Myocyte (in vitro differentiated cells): ENCODE results near the gene PRR7. TPM values are rescaled to one million over a fixed set of nuclear protein-coding genes. Genes with fewer than 3 reads are reported as not detected.
A peak's percentile ranks its signal among the peaks of the same experiment; 100 is the strongest.

ENCODE experiments used
- DNase-seq: peaks from one replicate; pipeline ENCODE4 v3.0.0-alpha.2; 2012; ENCODE audit warnings: low read depth
- total RNA-seq: library from RNA; depleted of rRNA; stranded (reverse); fragments of >200 nt; gene quantifications from 2 replicates; pipeline ENCODE4 v1.2.3, GENCODE V29; 2014

Gene PRR7
- total RNA-seq, 1 donor from 2014 or later, result 23.1 TPM

DNA sequence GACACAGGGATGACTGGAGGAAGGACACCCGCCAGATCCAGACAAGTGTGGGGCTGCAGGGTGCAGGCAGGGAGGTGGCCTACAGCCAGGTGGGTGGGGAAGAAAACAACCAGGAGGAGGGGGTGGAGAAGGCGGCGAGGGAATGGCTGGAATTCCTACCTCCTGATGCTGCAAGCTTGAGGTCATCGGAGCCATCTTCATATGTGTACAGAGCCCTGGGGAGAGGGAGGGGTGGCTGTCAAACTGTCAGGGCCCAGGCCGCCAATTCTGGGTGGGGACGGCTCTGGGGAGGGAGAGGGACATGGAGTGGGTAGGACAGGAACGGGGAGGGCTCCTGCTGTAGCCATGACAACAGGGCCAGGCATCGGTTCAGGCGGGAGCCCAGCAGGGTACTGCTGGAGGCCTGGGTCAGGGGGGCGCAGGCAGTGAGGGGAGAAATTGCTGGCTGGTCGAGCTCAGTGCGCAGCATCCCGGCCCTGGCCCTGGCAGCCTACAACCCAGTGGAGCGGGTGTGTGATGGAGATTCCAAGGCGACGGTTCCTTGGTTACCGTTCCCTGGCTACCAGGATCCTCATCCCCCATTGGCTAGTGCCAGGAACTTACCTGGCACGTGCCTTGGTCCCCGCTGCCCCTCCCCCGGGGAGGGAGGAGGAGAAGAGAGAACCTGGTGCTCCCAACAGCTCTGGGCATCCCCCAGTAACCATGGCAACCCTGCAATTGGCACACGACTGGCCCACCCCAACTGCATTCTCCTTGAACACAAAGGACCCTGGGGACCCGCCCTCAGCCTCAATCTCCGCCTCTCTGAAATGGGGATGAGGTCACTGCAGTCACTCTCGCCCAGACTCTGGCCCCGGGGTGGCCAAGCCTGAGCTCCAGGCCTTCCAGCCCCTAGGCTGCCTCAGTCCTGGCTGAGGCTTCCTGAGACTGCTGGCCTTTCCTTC, 22.3 kb downstream of the PRR7 start:
- DNase-seq, result no peak

DNA sequence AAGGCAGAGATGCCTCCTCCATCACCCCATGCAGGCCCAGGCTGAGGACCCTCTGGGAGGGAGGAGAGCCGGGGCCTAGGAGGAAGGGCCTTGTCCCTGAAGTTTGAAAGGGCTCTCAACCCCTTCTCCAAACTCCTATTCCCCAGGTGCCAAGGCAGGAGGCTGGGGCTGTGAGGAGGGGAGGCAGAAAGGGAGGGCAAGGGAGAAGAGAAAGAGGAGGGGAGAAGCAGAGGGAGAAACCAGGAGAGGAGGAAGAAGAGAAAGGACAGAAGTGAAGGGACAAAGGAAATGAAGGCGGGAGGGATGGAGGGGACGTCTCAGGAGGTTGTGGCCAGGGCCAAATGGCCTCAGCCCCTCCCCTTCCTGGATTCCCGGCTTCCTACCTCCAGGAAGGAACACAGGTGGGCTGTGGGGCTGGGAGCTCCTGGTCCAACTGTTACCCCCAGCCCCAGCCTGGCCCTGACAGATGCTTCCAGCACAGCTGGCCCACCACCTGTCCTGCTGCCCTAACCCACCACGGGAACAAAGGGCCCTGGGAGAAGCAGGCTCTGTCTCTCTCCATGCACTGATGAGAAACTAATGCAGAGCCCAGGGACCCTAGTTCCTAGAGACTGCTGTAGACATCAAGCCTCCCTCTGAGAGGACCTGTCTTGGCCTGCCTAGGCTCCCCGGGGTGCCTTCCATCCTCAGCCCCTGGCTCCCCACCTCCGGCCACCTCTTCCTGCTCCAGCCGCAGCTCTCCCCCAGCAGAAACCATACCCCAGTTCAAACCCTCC, 23.3 kb downstream of the PRR7 start:
- DNase-seq, result no peak

DNA sequence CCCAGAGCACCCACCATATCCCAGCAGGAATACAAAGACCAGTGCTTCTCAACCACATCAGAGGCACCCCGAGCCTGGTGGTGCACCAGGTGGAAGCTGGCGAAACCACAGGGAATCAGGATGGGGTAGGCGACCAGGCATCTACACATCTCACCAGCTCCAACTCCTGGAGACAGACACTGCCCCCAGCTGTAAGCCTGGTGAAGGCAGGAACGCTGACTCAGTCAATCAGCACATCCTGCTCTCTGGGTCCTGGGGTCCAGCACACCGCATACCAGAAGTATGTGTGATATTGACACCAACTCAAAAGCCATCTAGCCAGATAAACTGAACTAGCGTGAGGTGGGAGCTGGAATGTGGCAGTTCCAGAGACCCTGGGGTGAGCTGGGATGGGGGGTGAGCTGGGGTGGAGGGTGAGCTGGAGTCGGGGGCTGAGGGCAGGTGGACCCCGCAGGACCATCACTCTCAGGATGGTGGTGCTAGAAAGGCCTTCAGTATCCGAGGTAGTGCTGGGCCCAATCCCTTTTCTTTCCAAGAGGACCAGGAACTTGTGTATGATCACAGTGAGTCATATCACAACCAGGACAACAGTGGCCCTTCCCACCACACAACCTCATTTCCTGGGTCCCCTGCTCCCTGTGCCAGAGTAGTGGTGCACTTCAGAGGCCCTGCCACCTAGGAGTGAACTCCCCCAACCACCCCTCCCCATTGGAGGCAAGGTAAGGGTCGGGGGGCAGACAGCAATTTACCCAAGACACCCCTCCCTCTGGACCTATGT, 24.3 kb downstream of the PRR7 start:
- no peak for DNase-seq

DNA sequence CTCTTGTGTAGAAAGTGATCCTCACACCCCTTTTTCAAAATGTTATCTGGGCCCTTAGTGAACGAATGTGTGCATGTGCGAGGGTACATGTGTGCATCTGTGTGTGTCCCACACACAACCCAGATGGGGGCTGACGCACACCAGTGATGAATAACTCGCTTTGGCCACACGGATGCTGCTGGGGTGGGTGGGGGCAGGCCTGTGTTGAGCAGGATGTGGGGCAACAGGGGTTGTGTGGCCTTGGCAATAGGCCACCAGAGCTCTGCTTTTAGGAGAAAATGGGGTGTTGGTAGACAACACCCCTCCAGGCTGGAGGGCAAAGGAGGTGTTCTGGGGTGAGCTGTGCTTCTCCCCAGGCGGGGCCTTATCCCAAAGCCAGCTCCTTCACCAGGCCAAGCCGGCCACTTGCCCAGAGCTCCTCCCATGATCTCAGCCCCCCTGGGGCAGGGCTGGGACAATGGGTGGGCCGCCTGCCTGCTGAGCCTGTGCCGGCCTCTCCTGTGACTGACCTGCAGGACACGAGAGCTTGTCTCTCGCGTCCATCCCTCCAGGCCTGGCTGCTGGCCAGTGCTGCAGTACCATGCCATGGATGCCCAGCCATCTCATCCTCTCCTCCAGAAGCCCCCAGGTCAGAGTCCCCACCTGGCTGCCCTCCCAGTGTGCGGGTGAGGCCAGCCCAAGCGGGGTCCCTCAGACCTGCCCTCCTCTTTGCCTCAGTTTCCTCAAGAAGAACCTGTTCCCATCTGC, 25.2 kb downstream of the PRR7 start:
- DNase-seq, result no peak

DNA sequence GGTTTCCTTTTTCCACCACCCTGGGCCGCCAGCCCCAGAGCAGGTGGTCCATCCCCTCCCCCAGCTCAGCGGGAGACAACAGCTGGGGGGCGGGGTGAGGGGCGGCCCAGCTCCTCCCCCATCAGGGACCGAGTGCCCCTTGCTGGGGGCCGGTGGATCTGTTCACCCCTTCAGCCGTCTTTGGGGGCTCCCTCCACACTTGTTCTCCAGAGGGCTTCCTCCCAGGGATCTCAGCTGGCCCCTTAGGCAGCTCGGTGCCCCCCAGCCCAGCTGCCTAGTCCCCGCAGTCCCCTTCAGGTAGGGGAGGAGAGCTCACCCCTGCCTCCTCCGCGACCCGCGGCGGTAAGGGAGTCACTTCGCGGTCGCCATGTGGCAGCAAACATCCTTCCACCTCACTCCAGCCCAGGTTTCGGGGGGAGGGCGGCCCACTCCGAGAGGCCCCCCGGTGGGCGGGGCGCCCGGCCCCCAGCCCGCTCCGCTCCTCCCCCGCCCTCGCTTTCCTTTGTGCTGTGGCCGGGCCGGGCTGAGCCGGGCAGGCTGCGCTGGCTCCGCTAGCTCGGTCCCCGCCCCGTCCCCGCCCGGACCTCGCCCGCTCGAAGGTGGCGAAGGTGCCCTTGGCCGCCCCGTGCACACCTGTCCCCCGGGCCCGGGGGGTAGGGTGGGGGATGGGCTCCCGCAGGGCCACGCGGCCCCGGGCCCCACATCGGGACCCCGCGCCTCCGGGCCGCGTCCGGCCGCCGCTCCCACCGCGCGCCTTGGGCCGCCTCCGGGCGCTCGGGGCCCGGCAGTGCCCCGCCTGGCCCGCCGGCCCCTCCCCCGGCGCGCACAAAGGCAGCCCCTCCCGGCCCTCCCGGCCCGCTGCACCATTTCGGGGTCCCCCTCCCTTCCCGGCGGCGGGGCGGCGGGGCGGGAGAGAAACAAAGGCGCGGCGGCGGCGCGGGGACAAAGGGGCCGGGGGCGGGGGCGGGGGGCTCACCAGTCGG, 26.1 kb downstream of the PRR7 start:
- DNase-seq, result peak; percentile 72

DNA sequence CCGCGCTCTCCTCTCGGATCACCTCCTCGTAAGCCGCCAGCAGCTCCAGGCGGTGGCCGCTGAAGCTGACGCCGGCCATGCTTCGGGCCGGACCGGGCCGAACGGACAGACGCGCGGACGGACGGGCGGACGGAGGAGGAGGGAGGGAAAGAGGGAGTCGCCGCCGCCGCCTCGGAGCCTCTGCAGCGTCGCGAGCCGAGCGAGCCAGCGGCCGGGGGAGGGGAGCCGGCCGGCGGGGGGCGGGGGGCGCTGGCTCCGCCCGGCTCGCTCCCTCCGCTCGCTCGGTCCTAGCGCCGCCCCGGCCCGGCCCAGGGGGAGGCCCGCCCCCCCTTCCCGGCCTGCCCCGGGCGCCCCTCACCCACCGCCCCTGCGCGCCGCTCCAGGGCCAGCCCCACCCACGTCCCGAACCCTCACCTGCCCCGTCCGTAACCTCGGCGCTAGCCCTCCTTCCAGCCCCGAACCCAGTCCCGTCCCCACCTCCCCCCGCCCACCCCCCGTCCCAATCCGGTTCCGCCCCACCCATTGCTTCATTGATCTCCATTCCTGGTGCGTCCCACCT, 26.9 kb downstream of the PRR7 start, which contains the start of gene DBN1:
DBN1 (minus strand) TSS at position 192 of the 559 bp plus-strand sequence; CDS start at position 79, 113 bp downstream.
- DNase-seq, result peak; percentile 75

DNA sequence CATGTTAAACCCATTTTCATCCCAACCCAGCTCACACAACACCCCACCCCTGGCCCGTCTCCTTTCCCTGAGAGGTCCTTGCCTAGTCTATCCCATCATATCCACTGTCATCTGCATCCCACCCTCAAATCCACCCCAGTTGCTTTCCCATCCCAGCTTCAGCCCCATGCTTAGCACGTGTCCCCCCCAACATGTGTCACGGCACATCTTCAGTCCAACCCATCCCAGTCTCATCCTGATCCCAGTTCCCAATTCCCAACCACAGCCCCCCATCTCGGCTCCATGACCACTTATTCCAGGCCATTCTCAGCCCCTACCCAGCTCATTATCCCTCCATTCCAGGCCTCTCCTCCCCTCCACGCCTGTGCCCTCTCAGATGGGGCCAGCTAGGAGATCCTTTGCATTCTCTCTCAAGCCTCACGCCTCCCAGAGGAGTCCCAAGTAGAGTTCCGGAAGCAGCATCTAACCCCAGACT, 27.4 kb downstream of the PRR7 start:
- DNase-seq, result no peak

DNA sequence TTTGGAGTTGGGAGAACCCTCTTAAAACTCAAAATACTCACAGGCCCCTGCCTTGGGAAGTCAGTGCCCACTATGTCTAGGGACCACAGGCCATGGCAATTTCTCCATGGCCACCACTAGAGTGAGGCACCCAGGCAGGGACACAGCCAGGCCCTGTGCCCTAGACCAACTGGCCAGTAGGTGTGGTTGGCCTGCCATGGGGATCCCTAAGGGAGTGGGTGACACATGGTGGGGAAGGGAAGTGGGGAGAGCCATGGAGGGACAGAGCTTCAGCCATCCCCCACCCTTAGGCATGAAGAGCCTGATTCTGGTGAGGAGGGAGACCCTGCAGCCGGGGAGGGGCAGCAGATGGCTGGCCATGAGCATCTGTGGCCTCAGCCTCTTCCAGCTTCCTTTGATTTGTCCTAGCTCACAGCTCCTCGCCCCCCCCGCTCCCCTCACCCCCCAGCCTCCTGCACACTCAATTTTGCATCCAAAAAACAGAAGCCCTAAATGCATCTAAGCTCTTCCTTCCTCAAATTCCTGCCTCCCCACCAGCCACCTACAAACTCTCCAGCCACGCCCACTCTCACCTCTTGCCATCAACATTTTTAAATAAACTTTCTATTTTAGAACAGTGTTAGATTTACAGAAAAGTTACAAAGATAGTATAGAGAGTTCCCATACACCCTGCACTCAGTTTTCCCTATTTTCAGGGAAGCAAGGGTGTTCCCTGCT, 28.4 kb downstream of the PRR7 start:
- DNase-seq, result peak; percentile 60

DNA sequence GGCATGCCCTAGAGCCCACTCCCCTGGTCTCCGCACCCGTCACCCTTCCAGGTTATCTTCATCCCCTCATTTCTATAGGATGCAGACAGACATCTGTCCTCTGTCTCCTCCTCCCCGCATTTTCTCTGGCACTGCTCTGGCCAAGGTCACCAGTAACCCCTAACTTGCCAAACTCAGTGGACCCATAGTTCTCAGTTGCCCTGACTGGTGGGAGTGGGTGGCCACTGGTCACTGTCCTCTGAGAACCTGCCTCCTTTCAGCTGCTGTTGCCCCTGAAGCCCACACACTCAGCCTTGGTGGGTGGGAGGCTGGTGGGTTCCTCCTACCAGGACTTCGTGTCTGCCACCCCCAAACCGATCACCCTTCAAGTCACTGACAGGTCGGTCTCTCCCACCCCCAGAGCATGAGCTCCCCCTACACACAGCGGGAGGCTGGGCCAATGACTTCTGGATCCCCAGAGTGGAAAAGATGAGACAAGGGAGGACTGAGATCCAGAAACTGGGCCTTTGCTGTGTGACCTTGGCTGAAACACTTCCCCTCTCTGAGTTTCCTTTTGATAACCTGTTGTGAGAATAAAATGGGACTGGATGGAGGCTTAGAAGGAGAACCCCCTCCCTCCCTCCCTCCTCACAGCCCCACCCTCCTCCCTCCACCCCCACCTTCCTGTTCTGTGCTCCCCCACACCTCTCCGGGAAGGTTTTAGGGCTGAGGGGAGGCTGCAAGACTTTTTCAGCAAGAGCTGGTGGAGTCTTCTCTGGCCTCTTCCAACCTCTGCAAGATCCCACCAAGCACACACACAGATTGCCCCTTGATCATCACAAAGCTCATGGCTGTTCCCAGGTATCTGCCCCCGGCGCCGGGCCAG, 29.2 kb downstream of the PRR7 start:
- DNase-seq, result no peak

DNA sequence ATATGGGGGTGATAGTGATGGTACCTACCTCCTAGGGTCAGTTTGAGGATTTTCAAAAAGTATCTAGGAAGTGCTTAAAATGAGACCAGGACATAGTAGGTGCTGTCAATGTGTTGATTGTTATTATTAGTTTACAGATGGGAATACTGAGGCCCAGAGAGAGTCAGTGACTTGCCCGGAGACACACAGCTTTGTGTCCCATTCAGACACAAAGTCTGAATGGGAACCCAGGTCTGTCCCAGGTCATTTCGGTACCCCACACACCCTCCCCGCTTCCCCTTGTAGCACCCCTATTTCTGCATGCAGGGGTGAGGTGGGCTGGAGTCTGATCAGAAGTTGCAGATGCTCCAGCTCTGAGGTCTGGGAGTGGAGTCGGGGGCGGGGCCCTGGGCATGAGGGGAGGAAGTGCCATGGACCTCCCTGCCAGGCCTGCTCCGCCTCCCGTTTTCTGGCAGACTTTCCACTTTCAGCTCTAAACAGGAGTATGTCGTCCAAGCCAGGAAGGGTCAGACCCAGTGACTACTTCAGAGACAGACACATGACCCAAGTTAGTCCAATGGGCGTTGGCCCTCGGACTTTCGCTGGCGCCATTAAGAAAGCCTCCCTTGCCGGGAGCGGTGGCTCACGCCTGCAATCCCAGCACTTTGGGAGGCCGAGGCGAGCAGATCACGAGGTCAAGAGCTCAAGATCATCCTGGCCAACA, 30.1 kb downstream of the PRR7 start:
- no peak for DNase-seq

DNA sequence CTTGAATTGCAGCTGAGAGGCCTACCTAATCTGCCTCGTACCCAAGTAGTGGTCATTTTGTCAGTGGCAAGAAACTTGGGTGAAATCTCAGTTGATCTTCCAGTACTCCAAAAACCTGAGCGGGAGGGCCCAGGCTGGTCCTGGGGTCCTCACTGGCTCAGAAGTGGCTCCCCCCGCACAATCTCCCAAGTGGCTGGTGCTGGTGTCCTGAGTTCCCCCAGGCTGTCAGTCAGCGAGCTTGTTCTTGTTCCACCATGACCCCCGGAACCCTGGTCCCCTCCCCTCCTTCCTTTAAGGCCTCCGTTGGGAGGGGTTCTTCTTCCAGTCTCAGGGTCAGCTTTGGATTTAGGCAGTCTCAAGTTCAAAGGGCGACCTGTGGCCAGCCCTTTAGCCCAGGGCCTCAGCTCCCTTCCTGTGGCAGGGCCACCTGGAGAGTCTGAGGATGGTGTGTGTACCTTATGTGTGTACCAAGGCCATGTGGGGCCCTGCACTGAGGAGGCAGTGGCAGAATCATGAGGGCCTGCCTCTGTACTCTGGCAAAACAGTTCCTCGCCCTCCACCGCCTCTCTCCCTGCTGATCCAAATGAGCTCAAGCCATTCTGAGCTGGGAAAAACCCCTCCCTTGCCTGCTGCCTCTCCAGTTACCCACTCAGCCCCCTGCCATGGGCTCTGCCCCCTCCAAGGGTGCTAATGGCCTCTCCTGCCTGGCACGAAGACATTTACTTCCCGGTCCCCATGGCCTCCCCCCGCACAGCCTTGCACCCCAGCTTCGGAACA, 31.3 kb downstream of the PRR7 start:
- no peak for DNase-seq

DNA sequence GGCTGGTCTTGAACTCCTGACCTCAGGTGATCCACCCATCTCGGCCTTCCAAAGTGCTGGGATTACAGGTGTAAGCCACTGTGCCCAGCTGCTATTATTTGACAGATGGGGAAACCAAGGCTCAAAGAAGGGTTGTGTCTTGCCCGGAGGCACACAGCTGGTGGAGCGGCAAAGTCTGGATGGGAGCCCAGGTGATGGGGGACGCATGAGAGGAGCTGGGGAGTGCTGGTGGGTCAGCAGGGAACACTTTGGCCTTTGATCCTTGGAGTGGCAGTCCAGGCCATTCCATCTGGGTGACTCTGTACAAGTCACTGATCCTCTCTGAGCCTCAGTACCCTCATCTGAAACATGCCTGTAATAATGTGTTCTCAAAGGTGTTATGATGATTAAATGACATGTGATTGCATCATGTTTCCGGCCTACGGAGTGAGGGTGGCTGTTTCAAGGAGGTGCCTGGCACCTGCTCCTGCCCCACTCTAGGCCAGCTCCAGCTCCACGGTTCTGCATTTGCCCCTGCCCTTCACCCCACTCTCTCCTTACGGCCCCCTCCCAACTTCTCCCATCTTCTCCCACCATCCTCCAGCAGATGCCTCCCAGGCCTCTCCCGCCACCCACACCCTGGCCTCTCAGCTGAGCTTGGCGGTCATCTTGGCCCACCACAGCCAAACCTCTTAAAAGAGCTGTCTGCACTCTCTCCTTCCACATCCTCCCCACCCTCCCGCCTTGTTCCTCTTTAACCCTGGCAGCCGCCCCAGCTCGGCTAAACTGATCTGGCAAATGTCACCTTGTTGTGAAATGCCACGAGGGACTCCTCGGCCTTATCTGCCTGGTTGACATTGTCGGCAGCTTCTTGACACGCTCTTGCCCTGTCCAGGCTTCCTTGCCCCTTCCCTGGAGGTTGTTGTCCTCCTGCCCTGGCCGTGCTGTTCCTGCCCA, 32.4 kb downstream of the PRR7 start:
- DNase-seq, result peak; percentile 53

DNA sequence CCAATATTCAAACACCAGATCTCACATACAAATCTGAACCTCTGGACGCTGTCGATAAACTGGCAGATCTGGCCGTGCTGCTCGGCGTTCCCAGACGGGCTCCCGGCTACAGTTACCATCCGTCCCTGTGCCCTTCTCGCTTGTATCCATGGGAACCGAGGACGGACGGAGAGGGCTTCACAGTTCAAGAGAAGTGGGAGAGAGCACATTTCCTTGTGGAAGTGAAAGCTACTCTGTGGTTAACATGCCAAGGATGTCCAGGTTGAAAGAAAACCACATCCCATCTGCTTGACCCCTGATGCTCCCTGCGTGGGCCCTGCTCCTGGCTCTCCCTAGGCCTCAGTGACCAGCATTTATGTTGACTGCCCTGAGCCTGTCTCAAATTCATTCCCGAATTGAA, 33.2 kb downstream of the PRR7 start:
- DNase-seq, result peak; percentile 87

DNA sequence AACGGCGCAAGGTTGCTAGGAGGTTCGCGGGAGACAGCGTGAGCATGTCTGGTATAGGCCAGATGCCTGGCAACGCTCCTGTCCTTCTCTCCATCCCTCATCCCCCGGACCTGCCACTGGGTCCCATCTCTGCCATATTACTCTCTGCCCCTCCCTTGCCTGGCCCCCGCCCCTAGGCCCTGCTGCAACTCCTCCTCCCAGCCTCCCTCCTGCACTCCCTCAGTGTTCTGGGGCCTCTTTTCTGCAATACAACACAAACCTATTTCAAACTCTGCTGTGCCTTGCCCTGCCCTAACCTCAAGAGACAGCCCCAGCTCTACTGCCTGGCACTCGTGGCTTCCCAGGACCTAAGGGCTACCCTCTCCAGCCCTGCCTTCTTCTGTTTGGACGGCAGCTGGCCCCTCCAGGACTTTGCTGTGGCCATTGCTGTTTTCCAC, 35.8 kb downstream of the PRR7 start:
- peak; percentile 66 for DNase-seq

DNA sequence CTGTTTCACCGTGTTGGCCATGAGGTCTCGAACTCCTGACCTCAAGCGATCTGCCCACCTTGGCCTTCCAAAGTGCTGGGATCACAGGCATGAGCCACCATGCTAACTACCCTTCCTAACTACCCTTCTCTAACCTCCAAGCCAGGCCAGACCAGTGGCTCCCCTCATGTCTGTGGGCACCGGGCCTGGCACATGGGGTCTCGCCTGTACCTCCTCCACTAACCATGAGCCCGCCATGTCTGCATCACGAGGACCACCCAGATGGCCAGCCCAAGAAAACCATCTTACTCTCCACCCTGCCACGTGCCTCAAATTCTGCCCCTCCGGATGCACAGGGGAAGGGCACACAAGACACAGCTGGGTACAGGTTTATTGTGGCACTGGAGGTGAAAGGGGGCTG, 36.4 kb downstream of the PRR7 start:
- DNase-seq, result no peak
